ENCODE results near the gene CYBA.

- no peak for TF ChIP-seq CTCF (IDR thresholded peaks at IDR 0.05)
- TF ChIP-seq POLR2A (IDR thresholded peaks at IDR 0.05) = no peak
These were observed 52.9 kb downstream of the CYBA start for GRCh38 chr16:88597856-88598491.
